Activated T-cell treated with anti-CD3 and anti-CD28 coated beads, Interleukin-2, amount 50 U/mL, for 24 hours (primary cell): ENCODE results near the gene PFKM.
"Not testable (repeated sequence)": the region's sequence is repeated elsewhere in the genome, so short reads cannot be mapped to it uniquely, and the experiment has no call there.

Source experiments
- DNase-seq: peaks from one replicate; pipeline ENCODE4 v3.0.0-alpha.2; 2020
- H3K27ac Mint-ChIP-seq: 2 replicates; pipeline ENCODE4 v1.8.0; 2020; ENCODE audit warnings: mild to moderate bottlenecking, mixed read lengths
- H3K27me3 Mint-ChIP-seq: 2 replicates; pipeline ENCODE4 v1.8.0; 2020; ENCODE audit warnings: mixed read lengths
- H3K36me3 Mint-ChIP-seq: 2 replicates; pipeline ENCODE4 v1.8.0; 2020; ENCODE audit warnings: low read depth, mixed read lengths
- H3K4me1 Mint-ChIP-seq: 2 replicates; pipeline ENCODE4 v1.8.0; 2020; ENCODE audit warnings: low read depth, mixed read lengths
- H3K4me3 Mint-ChIP-seq: 2 replicates; pipeline ENCODE4 v1.8.0; 2020; ENCODE audit warnings: mild to moderate bottlenecking, moderate library complexity, mixed read lengths
- H3K9me3 Mint-ChIP-seq: 2 replicates; pipeline ENCODE4 v1.8.0; 2020; ENCODE audit warnings: mixed read lengths

Gene PFKM

GRCh38 chr12:48125542-48125941 is 6.4 kb downstream of the PFKM start:
- not testable (repeated sequence) for H3K27ac Mint-ChIP-seq, H3K27me3 Mint-ChIP-seq, H3K4me3 Mint-ChIP-seq, H3K4me1 Mint-ChIP-seq, DNase-seq, H3K9me3 Mint-ChIP-seq
- peaks cover 78% of the 10 kb centered on the region for H3K36me3 Mint-ChIP-seq

GRCh38 chr12:48125985-48126384 is 6.8 kb downstream of the PFKM start:
- H3K4me3 Mint-ChIP-seq: no peak overlapping the region
- no peak overlapping the region for H3K27ac Mint-ChIP-seq
- peaks cover 82% of the 10 kb centered on the region for H3K36me3 Mint-ChIP-seq
- no peaks in the 10 kb centered on the region for H3K9me3 Mint-ChIP-seq
- H3K4me1 Mint-ChIP-seq: peaks cover 6% of the 10 kb centered on the region
- DNase-seq: no peak
- no peaks in the 10 kb centered on the region for H3K27me3 Mint-ChIP-seq

DNA sequence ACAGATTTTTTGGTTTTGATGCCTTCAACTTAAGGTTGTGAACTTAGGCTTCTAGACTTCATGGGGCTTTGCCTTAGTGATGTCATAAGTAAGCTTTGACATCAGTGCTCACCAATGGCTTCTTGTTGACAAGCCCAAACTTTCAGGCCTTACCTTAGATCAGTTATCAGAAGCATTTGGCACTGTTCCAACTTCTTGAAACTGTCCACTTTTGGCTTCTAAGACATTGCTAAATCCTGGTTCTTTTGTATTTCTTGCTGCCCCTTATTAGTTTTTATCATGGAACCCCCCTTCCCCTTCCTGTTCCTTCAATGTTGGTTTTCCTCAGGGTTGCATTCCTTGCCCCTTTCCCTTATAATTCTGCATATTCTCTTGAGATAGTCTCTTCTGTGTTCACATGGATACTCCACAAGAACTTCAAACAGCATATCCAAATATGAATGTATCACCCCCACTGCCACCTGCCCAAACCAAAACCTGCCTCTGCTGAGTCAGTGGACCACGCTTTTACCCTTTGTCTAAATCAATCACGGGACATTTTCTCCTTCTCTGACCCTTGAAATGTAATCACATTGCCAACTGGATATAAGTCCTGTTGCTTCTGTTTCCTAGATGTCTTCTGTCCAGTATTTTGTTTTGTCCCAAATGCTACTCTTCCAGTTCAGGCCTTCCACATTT is 7.9 kb downstream of the PFKM start:
- Mint-ChIP-seq H3K27ac (no peak overlapping the region), H3K9me3 (no peaks in the 10 kb centered on the region), H3K27me3 (no peaks in the 10 kb centered on the region), H3K4me3 (no peak overlapping the region), H3K4me1 (peaks cover 2% of the 10 kb centered on the region), H3K36me3 (peaks cover 90% of the 10 kb centered on the region)
- no peak for DNase-seq

DNA sequence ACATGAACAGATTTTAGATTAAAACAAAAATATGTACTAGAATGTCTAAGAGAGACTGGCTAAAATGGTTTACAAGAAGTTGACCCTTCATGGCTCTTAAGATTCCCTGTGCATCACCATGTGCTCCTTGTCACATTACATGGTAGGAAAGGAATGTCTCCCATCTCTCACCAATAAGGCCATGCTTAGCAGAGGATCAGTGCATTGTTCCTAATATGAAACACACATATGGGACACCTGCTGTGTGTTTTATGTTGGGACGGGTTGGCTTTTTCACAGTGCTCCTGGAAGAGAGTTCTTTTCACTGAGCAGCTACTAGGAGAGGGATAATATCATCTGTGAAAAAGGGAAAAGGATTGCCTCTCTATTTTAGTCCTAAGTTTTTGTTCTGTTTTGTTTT is 9.6 kb downstream of the PFKM start:
- DNase-seq: no peak
- peaks cover 2% of the 10 kb centered on the region for H3K4me1 Mint-ChIP-seq
- H3K9me3 Mint-ChIP-seq: no peaks in the 10 kb centered on the region
- no peaks in the 10 kb centered on the region for H3K27me3 Mint-ChIP-seq
- H3K27ac Mint-ChIP-seq: no peak overlapping the region
- peaks cover 92% of the 10 kb centered on the region for H3K36me3 Mint-ChIP-seq
- H3K4me3 Mint-ChIP-seq: no peak overlapping the region

- no peaks in the 10 kb centered on the region for H3K27me3 Mint-ChIP-seq
- peaks cover 94% of the 10 kb centered on the region for H3K36me3 Mint-ChIP-seq
- no peak overlapping the region for H3K27ac Mint-ChIP-seq
- no peak overlapping the region for H3K4me3 Mint-ChIP-seq
- peaks cover 2% of the 10 kb centered on the region for H3K4me1 Mint-ChIP-seq
- no peaks in the 10 kb centered on the region for H3K9me3 Mint-ChIP-seq
- no peak for DNase-seq
Observed at GRCh38 chr12:48129376-48129775, 10.2 kb downstream of the PFKM start.

GRCh38 chr12:48131517-48131916 is 12.4 kb downstream of the PFKM start:
- Mint-ChIP-seq H3K9me3 (no peaks in the 10 kb centered on the region), H3K36me3 (peaks cover 95% of the 10 kb centered on the region), H3K4me3 (no peak overlapping the region), H3K4me1 (peaks cover 2% of the 10 kb centered on the region), H3K27ac (no peak overlapping the region), H3K27me3 (no peaks in the 10 kb centered on the region)
- DNase-seq: no peak

DNA sequence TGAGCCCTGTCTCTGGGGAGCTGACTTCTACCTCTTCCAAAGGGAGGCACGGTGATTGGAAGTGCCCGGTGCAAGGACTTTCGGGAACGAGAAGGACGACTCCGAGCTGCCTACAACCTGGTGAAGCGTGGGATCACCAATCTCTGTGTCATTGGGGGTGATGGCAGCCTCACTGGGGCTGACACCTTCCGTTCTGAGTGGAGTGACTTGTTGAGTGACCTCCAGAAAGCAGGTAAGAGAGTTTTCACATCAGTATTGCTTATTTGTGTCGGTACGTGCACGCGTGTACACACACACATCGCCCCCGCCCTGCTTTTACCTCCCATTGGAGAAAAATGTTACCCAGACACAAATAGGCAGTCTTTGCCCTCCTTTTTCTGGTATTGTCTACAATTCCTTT is 13.7 kb downstream of the PFKM start:
- no peak overlapping the region for H3K4me3 Mint-ChIP-seq
- H3K9me3 Mint-ChIP-seq: no peaks in the 10 kb centered on the region
- H3K36me3 Mint-ChIP-seq: peaks cover 93% of the 10 kb centered on the region

DNA sequence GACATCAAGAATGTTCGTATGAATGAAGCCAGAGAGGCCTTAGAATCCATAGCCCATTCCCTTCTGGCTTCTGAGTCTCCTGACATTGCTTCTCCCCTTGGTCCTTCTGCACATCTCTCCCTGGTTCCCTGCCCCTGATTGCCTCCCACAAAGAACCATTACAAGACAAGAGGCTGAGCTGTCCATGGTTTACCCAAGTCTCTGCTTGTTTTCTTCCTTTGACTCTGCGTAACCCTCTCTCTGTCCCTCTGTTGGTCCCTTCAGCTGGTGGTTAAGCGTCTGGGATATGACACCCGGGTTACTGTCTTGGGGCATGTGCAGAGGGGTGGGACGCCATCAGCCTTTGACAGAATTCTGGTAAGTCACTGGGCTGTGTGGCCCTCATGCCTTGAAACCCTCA is 15.9 kb downstream of the PFKM start:
- Mint-ChIP-seq H3K27ac (no peak overlapping the region), H3K9me3 (no peaks in the 10 kb centered on the region), H3K36me3 (peaks cover 95% of the 10 kb centered on the region), H3K27me3 (no peaks in the 10 kb centered on the region), H3K4me1 (no peaks in the 10 kb centered on the region), H3K4me3 (no peak overlapping the region)
- no peak for DNase-seq

More for the DNA sequence above, 13.7 kb downstream of the PFKM start:
- DNase-seq: no peak
- no peaks in the 10 kb centered on the region for H3K27me3 Mint-ChIP-seq
- no peak overlapping the region for H3K27ac Mint-ChIP-seq
- H3K4me1 Mint-ChIP-seq: peaks cover 2% of the 10 kb centered on the region

- H3K9me3 Mint-ChIP-seq: no peaks in the 10 kb centered on the region
- no peaks in the 10 kb centered on the region for H3K27me3 Mint-ChIP-seq
- no peaks in the 10 kb centered on the region for H3K4me1 Mint-ChIP-seq
- no peak for DNase-seq
- peaks cover 97% of the 10 kb centered on the region for H3K36me3 Mint-ChIP-seq
- H3K27ac Mint-ChIP-seq: peak overlapping the region; percentile 5
- H3K4me3 Mint-ChIP-seq: no peak overlapping the region
Observed at GRCh38 chr12:48142818-48143674, 23.9 kb downstream of the PFKM start.

DNA sequence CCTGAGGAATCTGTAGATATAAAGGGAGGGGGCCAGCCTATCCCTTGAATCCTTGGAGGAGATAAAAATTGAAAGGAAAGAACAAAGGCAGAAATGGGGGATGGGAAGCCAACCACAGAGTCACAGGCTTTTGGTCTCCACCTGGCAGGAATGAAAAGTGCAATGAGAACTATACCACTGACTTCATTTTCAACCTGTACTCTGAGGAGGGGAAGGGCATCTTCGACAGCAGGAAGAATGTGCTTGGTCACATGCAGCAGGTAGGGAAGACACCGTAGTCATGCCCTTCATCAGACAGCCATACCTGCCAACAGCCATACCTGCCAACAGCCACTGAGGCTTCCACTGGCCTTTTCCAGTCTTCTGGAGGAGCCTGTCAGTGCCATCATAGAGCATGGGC is 24.7 kb downstream of the PFKM start:
- Mint-ChIP-seq H3K27me3 (no peaks in the 10 kb centered on the region), H3K9me3 (no peaks in the 10 kb centered on the region), H3K27ac (peak overlapping the region; percentile 5), H3K4me3 (no peak overlapping the region), H3K36me3 (peaks cover 97% of the 10 kb centered on the region), H3K4me1 (no peaks in the 10 kb centered on the region)
- no peak for DNase-seq

- peaks cover 98% of the 10 kb centered on the region for H3K36me3 Mint-ChIP-seq
- H3K4me1 Mint-ChIP-seq: peaks cover 5% of the 10 kb centered on the region
Observed at GRCh38 chr12:48145981-48146380, 26.8 kb downstream of the PFKM start.

GRCh38 chr12:48151103-48151771 is 32.1 kb downstream of the PFKM start:
- DNase-seq: no peak
- peaks cover 77% of the 10 kb centered on the region for H3K36me3 Mint-ChIP-seq
- H3K9me3 Mint-ChIP-seq: no peaks in the 10 kb centered on the region
- H3K27ac Mint-ChIP-seq: peak overlapping the region; percentile 87
- no peak overlapping the region for H3K4me3 Mint-ChIP-seq
- H3K4me1 Mint-ChIP-seq: peaks cover 38% of the 10 kb centered on the region
- no peaks in the 10 kb centered on the region for H3K27me3 Mint-ChIP-seq

More at GRCh38 chr12:48145981-48146380, 26.8 kb downstream of the PFKM start:
- Mint-ChIP-seq H3K9me3 (no peaks in the 10 kb centered on the region), H3K27ac (peak overlapping the region; percentile 51), H3K4me3 (no peak overlapping the region), H3K27me3 (no peaks in the 10 kb centered on the region)
- no peak for DNase-seq

DNA sequence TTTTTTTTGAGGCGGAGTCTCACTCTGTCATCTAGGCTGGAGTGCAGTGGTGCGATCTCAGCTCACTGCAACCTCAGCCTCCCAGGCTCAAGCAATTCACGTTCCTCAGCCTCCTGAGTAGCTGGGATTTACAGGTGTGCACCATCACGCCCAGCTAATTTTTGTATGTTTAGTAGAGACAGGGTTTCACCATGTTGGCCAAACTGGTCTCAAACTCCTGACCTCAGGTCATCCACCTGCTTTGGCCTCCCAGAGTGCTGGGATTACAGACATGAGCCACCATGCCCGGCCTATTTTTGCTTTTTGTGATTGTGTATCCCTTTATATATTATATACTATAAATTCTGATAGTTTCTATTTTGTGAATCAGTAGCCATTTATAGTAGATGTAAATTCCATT is 36.6 kb downstream of the PFKM start:
- peak overlapping the region; percentile 96 for H3K4me3 Mint-ChIP-seq
- H3K9me3 Mint-ChIP-seq, H3K27me3 Mint-ChIP-seq, DNase-seq: not testable (repeated sequence)
- peak overlapping the region; percentile 47 for H3K27ac Mint-ChIP-seq
- peaks cover 62% of the 10 kb centered on the region for H3K4me1 Mint-ChIP-seq
- H3K36me3 Mint-ChIP-seq: peaks cover 41% of the 10 kb centered on the region

DNA sequence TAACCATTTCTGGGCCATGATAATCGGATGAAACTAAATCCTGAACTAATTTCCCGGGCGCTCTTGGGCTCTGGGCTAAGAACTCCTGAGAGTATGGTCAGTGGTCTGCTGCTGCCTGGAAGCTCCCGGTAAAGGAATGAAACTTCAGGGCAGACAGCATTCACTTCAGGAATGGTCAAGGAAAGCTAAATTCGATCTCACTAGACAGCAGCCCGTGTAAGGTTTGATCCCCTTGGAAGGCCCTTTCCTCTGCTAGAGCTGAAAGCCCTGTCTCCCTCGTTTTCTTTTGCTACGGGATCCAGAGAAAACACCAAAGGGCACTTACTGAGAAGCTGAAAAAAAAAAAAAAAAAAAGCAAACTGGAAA is 37.5 kb downstream of the PFKM start:
- H3K4me3 Mint-ChIP-seq: peak overlapping the region; percentile 96
- H3K4me1 Mint-ChIP-seq: peaks cover 59% of the 10 kb centered on the region
- H3K9me3 Mint-ChIP-seq: no peaks in the 10 kb centered on the region
- H3K27ac Mint-ChIP-seq: peak overlapping the region; percentile 98
- no peak for DNase-seq
- H3K27me3 Mint-ChIP-seq: no peaks in the 10 kb centered on the region
- peaks cover 32% of the 10 kb centered on the region for H3K36me3 Mint-ChIP-seq
